ENCODE measurements around the gene ZFYVE21.

ZFYVE21 gene

DNA sequence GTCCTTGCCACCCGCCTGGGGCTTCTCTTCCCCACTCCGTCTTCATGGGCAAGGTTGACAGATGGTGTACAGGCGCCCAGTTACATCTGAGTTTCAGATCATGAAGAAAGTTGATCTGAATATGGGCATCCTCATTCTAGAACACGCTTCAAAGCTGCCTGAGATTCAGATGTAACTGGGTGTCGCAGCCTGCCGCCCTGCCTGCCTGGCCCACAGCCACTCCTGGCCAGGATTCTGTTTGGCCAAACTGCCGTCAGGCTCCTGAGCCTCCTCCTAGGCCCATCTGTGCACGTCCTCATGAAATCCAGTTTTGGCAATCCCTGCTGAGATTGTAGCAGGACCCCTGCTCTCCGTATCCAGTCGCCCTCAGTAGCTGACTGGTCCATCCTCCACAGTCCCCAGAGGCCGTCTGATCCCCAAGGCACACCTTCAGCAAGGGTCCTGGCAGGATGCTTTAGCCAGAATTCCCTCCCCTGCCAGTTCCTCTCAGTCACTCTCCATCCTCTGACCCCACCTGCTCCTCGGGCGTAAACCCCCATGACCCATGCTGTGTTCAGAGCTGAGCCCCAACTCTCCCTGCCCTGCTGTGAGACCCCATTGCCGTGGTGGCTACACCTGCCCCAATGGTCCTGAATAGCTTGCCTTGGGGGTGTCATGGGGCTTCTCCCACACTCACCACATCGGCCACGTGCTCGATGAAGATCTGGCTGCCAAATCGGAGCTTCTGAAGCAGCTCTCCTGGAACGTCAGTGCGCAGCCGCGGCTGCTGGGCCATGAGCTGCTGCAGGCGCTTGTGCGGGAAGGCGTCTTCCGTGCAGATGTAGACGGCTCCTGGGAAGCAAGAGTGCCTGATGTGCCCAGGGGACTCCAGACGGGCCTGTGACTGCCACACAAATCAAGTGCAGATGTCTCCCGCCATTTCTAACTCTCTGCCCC lies 12.8 kb upstream of the ZFYVE21 start:
- ChIA-PET POLR2A (interaction anchor here (0.6 to 1.1 kb wide), 2 partner anchors 12 to 13 kb away, joined by 3 read pairs; partner anchors contain the start of genes XRCC3 and ZFYVE21), CTCF (interaction anchor here (0.9 to 1.3 kb wide), 2 partner anchors 9 to 88 kb away, joined by 3 to 4 read pairs; no protein-coding TSS in a partner anchor)
- DNase-seq (ENCODE audit: low read depth, low spot score): no peak
- no peak overlapping the region for H3K4me3 ChIP-seq (ENCODE audit: low read depth, low read length)
- TF ChIP-seq, protein P1, sequence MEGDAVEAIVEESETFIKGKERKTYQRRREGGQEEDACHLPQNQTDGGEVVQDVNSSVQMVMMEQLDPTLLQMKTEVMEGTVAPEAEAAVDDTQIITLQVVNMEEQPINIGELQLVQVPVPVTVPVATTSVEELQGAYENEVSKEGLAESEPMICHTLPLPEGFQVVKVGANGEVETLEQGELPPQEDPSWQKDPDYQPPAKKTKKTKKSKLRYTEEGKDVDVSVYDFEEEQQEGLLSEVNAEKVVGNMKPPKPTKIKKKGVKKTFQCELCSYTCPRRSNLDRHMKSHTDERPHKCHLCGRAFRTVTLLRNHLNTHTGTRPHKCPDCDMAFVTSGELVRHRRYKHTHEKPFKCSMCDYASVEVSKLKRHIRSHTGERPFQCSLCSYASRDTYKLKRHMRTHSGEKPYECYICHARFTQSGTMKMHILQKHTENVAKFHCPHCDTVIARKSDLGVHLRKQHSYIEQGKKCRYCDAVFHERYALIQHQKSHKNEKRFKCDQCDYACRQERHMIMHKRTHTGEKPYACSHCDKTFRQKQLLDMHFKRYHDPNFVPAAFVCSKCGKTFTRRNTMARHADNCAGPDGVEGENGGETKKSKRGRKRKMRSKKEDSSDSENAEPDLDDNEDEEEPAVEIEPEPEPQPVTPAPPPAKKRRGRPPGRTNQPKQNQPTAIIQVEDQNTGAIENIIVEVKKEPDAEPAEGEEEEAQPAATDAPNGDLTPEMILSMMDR (IDR thresholded peaks at IDR 0.05; ENCODE audit: insufficient read depth, low read length, missing control alignments): no peak

DNA sequence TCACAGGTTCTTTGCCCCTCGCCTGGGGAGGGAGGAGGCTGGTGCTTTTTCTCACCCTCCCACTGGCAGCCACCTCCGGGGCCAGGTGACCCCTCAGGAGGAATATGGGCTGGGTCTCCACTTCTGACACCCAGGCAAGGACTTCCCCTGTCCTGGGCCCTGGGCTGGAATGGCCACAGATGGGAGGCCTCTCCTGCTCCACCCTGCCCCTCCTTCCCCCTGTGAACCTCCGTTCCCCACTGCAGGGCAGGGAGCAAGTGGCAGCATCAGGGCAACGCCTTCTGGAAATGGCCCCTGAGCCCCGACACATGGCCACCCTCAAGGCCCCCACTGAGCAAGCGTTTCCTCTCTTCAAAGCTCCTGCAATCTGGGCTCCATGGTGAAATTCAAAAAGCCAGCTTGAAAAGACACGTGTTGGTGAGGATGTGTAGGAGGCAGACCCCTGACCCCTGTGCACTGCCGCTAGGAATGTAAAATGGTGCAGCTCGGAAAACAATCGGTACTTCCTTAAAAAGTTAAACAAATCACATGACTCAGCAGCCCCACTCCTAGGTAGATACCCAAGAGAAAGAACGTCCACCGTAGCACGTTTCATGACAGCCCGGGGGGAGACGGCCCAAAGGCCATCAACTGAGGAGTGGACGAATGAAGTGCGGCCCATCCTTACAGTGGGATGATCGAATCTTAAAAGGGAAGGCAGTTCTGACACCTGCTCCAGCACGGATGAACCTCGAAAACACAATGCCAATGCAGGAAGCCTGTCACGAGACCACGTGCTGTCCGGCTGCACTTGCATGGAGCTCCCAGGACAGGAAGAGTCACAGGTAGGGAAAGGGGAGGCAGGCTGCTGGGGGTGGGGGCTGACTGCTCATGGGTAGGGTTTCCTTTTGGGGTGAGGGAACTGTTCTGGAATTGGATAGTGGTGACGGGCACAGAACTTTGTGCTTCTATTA lies 11.9 kb upstream of the ZFYVE21 start:
- CTCF ChIA-PET: interaction anchor here (1.3 kb wide), 1 partner anchor 9 kb away, joined by 4 read pairs; no protein-coding TSS in a partner anchor
- H3K4me3 ChIP-seq (ENCODE audit: low read depth, low read length): no peak overlapping the region
- TF ChIP-seq, protein P1 (IDR thresholded peaks at IDR 0.05; ENCODE audit: insufficient read depth, low read length, missing control alignments): no peak
- DNase-seq (ENCODE audit: low read depth, low spot score): no peak
- POLR2A ChIA-PET: interaction anchor here (0.6 kb wide), 1 partner anchor 11 kb away, joined by 3 read pairs; no protein-coding TSS in a partner anchor

DNA sequence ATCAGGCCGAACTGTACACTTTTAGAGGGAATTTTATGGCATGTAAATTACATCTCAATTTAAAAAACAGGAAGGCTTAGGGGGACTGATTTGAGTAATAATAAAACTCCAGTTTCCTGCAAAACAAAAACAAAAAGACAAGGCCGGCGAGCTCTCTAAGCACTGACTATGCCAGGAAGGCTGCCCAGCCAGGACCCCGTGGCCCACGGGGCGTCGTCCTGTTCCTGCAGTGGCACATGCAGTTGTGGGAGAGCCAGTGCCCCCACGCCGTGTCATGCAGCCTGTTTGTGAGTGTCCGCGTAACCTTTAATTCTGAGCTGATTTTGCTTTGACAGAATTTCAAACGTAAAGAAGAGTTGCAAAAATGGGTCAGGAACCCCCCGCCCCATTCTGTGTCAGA lies 10.9 kb upstream of the ZFYVE21 start:
- TF ChIP-seq, protein P1 (IDR thresholded peaks at IDR 0.05; ENCODE audit: insufficient read depth, low read length, missing control alignments): no peak

DNA sequence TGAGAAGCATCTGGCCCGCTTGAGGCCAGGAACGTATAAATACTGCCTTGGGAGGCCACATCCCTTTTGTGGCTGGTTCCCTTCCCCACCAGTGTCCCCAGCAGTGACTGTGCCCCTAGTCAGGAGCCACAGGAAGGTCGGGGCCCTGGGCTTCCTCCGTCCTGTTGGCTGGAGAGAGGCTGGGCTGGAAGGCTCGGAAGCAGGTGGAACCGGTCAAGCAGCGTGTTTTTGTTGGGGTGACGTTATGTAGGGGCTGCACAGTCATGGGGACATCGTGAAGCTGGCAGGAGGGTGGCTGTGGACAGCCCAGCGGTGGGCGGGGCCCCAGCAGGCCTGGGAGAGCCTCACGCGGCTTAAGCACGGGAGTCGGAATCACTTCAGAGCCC lies 10.5 kb upstream of the ZFYVE21 start:
- ChIA-PET POLR2A (interaction anchor here (1.3 kb wide), 1 partner anchor 10 kb away, joined by 5 read pairs; the partner anchor contains the start of genes XRCC3 and ZFYVE21), CTCF (no interaction called here)
- H3K4me3 ChIP-seq (ENCODE audit: low read depth, low read length): no peak overlapping the region
- DNase-seq (ENCODE audit: low read depth, low spot score): no peak
- TF ChIP-seq, protein P1 (IDR thresholded peaks at IDR 0.05; ENCODE audit: insufficient read depth, low read length, missing control alignments): no peak

More for the DNA sequence above, 10.9 kb upstream of the ZFYVE21 start:
- POLR2A ChIA-PET: interaction anchor here (0.5 kb wide), 1 partner anchor 40 kb away, joined by 3 read pairs; no protein-coding TSS in a partner anchor
- no peak overlapping the region for H3K4me3 ChIP-seq (ENCODE audit: low read depth, low read length)
- CTCF ChIA-PET: no interaction called here
- no peak for DNase-seq (ENCODE audit: low read depth, low spot score)

DNA sequence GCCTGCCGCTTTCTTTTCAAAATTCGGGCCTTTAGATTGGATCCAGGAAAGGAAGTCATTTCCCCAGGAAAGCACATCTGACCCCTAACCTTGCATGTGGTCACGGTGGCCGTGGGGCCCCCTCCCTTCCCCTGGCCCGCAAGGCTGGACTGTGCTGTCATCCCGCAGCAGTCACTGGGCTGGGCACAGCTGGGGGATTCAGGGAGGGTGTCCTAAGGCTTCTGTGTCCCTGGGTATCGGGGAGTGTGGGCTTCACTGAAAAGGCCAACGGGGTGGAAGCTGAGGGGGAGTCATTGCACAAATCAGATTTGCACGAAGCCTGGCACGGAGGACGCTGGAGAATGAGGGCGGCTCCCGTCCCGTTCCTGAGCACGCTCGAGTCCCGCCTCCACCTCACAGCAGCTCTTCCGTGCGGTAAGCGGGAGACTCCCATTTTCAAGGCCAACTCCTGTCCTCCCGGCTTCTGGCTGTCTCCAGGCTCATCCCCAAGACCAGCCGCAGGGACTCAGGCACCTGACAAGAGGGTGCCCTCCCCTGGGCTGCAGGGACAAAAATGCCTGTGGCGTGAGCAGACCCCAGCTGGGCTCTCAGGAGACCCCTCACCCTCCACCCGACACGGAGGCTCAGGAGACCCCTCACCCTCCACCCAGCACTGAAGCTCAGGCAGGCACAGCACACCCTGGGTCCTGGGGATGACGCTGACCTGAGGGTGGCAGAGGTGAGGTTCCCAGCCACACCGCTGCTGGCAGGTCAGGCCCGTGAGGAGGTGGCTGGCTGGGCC lies 9.9 kb upstream of the ZFYVE21 start:
- DNase-seq (ENCODE audit: low read depth, low spot score): no peak
- TF ChIP-seq, protein P1 (IDR thresholded peaks at IDR 0.05; ENCODE audit: insufficient read depth, low read length, missing control alignments): no peak
- ChIA-PET CTCF (interaction anchor here (1.2 kb wide), 1 partner anchor 136 kb away, joined by 3 read pairs; no protein-coding TSS in a partner anchor), POLR2A (interaction anchor here (0.6 to 1.3 kb wide), 2 partner anchors 10 to 114 kb away, joined by 4 to 5 read pairs; partner anchors contain the start of genes XRCC3 and ZFYVE21)
- H3K4me3 ChIP-seq (ENCODE audit: low read depth, low read length): no peak overlapping the region

Data from AG04449 (cell line).